ENCODE results near the gene FAM53A. TPM values are rescaled to one million over a fixed set of nuclear protein-coding genes. Genes with fewer than 3 reads are reported as not detected.
A peak's percentile ranks its signal among the peaks of the same experiment; 100 is the strongest.

The FAM53A gene
- total and polyA plus RNA-seq, 5 donors from 2014 or later, result 0.76 to 3.6 (median 1.8) TPM

DNA sequence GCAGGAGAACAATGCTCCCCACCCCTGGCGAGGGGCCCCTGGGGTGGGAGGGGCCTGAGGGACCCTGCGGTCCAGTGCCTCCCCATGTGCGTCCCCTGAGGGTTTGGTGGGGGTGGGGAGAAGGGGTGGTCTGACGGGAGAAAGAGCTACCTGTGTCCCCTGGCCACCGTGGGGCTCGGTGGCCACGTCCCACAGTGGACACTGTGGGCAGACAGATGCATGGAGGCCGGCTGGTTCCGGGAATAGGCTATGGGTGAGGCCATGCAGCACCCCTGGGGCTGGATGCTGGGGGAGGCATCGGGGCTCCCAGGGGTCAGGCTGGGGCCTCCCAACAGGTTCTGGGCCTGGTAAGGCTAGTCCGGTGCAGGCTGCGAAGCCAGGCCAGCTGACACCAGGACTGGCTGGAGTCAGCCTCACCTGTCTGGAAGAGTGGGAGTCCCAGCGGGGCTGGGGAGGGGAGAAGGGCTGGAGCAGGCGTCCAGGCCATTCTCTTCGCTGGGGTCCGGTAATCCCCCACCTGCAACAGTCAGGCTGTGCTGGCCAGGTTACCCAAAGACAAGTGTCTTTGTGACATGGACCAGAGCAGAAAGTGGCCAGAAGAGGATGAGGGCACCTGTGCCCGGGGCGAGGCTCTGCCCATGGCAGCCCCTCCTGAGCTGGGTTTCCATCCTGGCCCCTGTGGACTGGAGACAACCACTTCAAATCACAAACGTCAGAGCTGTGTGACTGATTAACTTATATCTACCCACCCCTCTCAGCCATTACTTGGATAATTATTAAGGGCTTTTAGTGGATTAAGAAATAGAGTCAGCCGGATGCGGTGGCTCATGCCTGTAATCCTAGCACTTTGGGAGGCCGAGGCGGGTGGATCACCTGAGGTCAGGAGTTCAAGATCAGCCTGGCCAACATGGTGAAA is 1.4 kb upstream of the FAM53A start:
- Mint-ChIP-seq H3K4me1 (peaks cover 6 to 17% (median 9%) of the 10 kb centered on the region in 4 donors), H3K9me3 (no peaks in the 10 kb centered on the region), H3K4me3 (peak overlapping the region in 1 of 4 donors; percentile 26), H3K27me3 (no peaks in the 10 kb centered on the region), H3K36me3 (peaks cover 1% of the 10 kb centered on the region), H3K27ac (no peak overlapping the region)
- H3K36me3 ChIP-seq (ENCODE audit: control insufficient read depth, insufficient read depth, low read length), result no peaks in the 10 kb centered on the region
- DNase-seq (no peak), ATAC-seq (ENCODE audit: low read depth in 2 of 2) (no peak)
- H3K4me3 ChIP-seq (ENCODE audit: low read depth, low read length), result no peak overlapping the region
- H3K4me1 ChIP-seq (ENCODE audit: control insufficient read depth, insufficient read depth, low read length, poor library complexity, severe bottlenecking), result peaks cover 18% of the 10 kb centered on the region
- H3K27ac ChIP-seq (ENCODE audit: insufficient read depth, low read length, poor library complexity, severe bottlenecking), result no peak overlapping the region
- H3K27me3 ChIP-seq (ENCODE audit: control insufficient read depth, insufficient read depth, low read length), result no peaks in the 10 kb centered on the region
- no peaks in the 10 kb centered on the region for H3K9me3 ChIP-seq (ENCODE audit: control insufficient read depth in 2 of 2, low read length in 2 of 2)

DNA sequence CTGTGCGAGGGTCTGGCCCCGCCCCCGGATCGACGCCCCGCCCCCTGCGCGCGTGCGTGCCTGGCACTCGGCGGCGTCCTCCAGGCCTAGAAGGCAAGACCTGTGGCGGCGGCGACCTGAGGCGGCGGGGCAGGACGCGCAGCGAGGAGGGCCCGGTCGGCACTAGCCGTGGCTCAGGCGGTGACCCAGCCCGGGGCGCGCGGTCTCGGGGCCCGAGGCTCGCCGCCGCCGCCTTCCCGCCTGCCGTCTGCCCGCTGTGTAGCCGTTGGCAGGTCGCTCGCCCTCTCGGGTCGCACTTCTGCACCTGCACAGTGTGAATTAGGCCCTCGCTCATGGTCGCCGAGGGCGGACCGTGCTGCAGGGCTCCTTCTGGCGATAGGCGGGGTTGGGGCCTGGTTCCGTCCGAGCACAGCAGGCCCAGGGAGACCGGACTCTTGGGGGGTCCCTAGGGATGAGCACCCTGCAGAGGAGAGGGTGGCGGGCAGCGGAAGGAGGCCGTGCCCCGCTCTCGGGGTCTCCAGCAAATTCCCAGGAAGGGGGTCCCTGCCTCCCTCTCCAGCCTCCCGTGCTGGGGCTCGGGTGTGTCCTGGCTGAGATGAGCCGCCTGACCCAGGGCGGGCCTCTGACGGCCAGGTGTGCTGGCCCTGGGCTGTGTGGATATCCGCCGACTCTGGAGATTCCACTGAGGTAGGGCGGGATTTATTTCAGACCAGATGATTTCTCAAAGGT is 557 bp upstream of the FAM53A start:
- Histone ChIP-seq H3K4me3 (ENCODE audit: low read depth, low read length) (no peak overlapping the region), H3K9me3 (ENCODE audit: control insufficient read depth in 2 of 2, low read length in 2 of 2) (no peaks in the 10 kb centered on the region), H3K27ac (ENCODE audit: insufficient read depth, low read length, poor library complexity, severe bottlenecking) (no peak overlapping the region), H3K4me1 (ENCODE audit: control insufficient read depth, insufficient read depth, low read length, poor library complexity, severe bottlenecking) (peaks cover 18% of the 10 kb centered on the region), H3K36me3 (ENCODE audit: control insufficient read depth, insufficient read depth, low read length) (no peaks in the 10 kb centered on the region), H3K27me3 (ENCODE audit: control insufficient read depth, insufficient read depth, low read length) (no peaks in the 10 kb centered on the region)
- ATAC-seq (ENCODE audit: low read depth in 2 of 2), result no peak
- H3K9me3 Mint-ChIP-seq, result no peaks in the 10 kb centered on the region
- H3K27me3 Mint-ChIP-seq, result no peaks in the 10 kb centered on the region
- H3K27ac Mint-ChIP-seq, result no peak overlapping the region
- H3K36me3 Mint-ChIP-seq, result no peaks in the 10 kb centered on the region
- H3K4me3 Mint-ChIP-seq, result peak overlapping the region in 3 of 4 donors; percentile 47 to 79 (median 73)
- DNase-seq, result no peak
- peaks cover 6 to 17% (median 9%) of the 10 kb centered on the region in 4 donors for H3K4me1 Mint-ChIP-seq

DNA sequence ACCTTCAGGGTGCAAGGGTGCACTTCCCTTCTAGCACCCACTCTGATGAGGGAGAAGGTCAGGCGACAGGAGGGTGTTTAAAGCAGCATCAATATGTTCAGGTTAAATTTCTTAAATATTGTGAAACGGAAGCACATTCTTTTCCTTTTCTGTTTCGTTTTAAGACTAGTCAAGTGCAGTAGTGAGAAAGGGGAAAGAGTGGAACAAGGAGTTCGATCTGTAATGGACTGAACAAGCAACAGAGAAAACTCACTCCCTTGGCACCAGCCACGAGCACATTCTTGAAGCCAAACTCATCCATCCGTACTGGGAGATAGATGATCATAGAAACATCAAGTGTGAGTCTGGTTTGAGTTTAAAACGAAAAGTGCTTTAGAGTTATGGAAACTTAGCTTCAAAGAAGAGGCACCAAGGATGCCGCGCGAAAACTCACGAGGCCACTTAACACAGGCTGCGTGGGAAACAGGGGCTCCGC is 815 bp downstream of the FAM53A start:
- ATAC-seq (ENCODE audit: low read depth in 2 of 2) (no peak), DNase-seq (peak in 1 of 3 donors; percentile 48)
- Histone ChIP-seq H3K9me3 (ENCODE audit: control insufficient read depth in 2 of 2, low read length in 2 of 2) (no peaks in the 10 kb centered on the region), H3K27me3 (ENCODE audit: control insufficient read depth, insufficient read depth, low read length) (no peaks in the 10 kb centered on the region), H3K36me3 (ENCODE audit: control insufficient read depth, insufficient read depth, low read length) (no peaks in the 10 kb centered on the region), H3K4me3 (ENCODE audit: low read depth, low read length) (peak overlapping the region; percentile 90), H3K27ac (ENCODE audit: insufficient read depth, low read length, poor library complexity, severe bottlenecking) (peak overlapping the region; percentile 57), H3K4me1 (ENCODE audit: control insufficient read depth, insufficient read depth, low read length, poor library complexity, severe bottlenecking) (peaks cover 18% of the 10 kb centered on the region)
- no peaks in the 10 kb centered on the region for H3K27me3 Mint-ChIP-seq
- peak overlapping the region; percentile 91 to 96 (median 92) for H3K4me3 Mint-ChIP-seq
- H3K36me3 Mint-ChIP-seq, result no peaks in the 10 kb centered on the region
- peak overlapping the region; percentile 63 to 95 (median 79) for H3K27ac Mint-ChIP-seq
- H3K9me3 Mint-ChIP-seq, result no peaks in the 10 kb centered on the region
- H3K4me1 Mint-ChIP-seq, result peaks cover 6 to 17% (median 9%) of the 10 kb centered on the region in 4 donors

DNA sequence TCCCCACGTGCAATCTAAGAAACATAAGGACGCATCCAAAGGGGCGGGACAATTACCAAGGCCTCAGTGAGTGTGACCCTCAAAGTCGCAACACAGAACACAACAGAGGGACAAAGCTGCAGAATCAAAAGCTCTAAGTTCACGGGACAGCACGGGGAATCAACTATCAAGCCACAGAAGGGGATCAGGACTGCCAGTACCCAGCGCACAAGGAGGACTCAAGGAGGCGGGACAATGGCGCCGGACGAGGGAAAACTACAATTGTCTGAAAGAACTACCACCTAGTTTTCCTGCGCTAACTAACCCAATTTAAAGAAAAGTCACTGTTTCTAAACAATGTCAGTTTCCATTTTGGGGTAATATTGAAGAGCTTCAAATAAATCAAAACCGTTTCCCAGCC is 1.3 kb downstream of the FAM53A start:
- H3K27me3 Mint-ChIP-seq, result no peaks in the 10 kb centered on the region
- peak overlapping the region in 2 of 3 donors; percentile 79 to 95 for H3K27ac Mint-ChIP-seq
- DNase-seq (no peak), ATAC-seq (ENCODE audit: low read depth in 2 of 2) (no peak)
- Histone ChIP-seq H3K4me3 (ENCODE audit: low read depth, low read length) (peak overlapping the region; percentile 90), H3K4me1 (ENCODE audit: control insufficient read depth, insufficient read depth, low read length, poor library complexity, severe bottlenecking) (peaks cover 18% of the 10 kb centered on the region), H3K27me3 (ENCODE audit: control insufficient read depth, insufficient read depth, low read length) (no peaks in the 10 kb centered on the region), H3K36me3 (ENCODE audit: control insufficient read depth, insufficient read depth, low read length) (no peaks in the 10 kb centered on the region), H3K9me3 (ENCODE audit: control insufficient read depth in 2 of 2, low read length in 2 of 2) (no peaks in the 10 kb centered on the region), H3K27ac (ENCODE audit: insufficient read depth, low read length, poor library complexity, severe bottlenecking) (peak overlapping the region; percentile 57)
- H3K4me3 Mint-ChIP-seq, result peak overlapping the region; percentile 91 to 96 (median 92)
- no peaks in the 10 kb centered on the region for H3K9me3 Mint-ChIP-seq
- H3K4me1 Mint-ChIP-seq, result peaks cover 6 to 17% (median 9%) of the 10 kb centered on the region in 4 donors
- no peaks in the 10 kb centered on the region for H3K36me3 Mint-ChIP-seq

DNA sequence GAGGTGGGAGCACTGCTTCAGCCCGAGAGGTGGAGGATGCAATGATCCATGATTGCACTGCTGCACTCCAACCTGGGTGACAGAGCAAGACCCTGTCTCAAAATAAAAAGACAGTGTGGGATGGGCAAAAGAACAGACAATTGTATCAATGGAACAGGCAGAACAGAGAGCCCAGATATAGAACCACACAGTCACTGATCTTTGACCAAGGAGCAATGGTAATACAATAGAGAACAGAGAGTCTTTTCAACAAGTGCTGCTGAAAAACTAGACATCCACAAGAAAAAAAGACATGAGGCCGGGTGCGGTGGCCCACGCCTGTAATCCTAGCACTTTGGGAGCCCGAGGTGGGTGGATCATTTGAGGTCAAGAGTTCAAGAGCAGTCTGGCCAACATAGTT is 5.9 kb downstream of the FAM53A start:
- Histone ChIP-seq H3K27ac (ENCODE audit: insufficient read depth, low read length, poor library complexity, severe bottlenecking) (no peak overlapping the region), H3K4me1 (ENCODE audit: control insufficient read depth, insufficient read depth, low read length, poor library complexity, severe bottlenecking) (peaks cover 6% of the 10 kb centered on the region), H3K27me3 (ENCODE audit: control insufficient read depth, insufficient read depth, low read length) (no peaks in the 10 kb centered on the region), H3K36me3 (ENCODE audit: control insufficient read depth, insufficient read depth, low read length) (no peaks in the 10 kb centered on the region), H3K4me3 (ENCODE audit: low read depth, low read length) (no peak overlapping the region), H3K9me3 (ENCODE audit: control insufficient read depth in 2 of 2, low read length in 2 of 2) (no peaks in the 10 kb centered on the region)
- Mint-ChIP-seq H3K27me3 (no peaks in the 10 kb centered on the region), H3K4me1 (peaks cover 2 to 10% (median 6%) of the 10 kb centered on the region in 4 donors), H3K27ac (no peak overlapping the region), H3K9me3 (no peaks in the 10 kb centered on the region), H3K36me3 (peaks cover 4% of the 10 kb centered on the region), H3K4me3 (no peak overlapping the region)
- no peak for DNase-seq
- ATAC-seq (ENCODE audit: low read depth in 2 of 2), result no peak

DNA sequence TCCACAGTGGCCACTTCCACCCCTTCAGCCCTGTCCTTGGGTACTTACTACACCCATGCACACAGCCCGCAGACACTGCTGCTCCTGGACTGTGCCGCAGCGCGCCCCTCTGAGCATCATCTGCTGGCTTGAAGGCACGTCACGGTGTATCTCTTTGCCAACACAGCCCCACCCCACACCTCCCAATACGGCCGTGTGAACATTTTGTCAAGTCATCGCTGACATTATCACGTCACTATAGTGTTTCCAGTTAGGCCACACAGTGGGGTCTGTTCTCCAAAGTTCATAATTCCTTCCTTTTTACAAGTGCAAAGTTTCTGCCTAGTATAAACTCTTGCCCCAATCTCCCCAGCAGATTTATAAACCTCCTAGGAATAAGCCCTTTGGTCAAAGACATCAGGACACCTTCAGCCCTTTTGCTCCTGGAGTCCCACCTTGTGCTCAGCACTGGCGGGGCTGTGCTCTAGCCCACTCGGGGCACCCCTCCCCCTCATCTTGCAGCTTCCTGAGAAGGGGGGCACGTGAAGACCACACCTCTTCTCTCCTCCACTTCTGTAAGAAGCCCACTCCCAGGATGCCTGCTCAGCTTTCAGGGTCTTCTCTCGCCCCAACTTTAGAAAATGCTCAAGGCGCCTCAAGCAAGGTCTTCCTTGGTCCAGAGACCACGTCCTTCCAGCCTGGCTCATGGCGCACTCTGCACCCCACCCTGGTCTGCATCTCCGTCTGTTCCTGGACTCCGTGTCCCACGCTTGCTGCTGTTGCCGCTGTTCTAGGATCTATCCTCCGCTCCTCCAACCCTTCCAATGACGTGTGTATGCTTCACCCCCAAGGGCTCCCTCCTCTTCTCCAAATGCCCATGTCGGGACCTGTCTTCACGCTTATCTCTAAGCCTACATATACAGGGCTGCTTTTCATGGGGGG is 7.2 kb downstream of the FAM53A start:
- H3K27ac Mint-ChIP-seq, result no peak overlapping the region
- ATAC-seq (ENCODE audit: low read depth in 2 of 2) (no peak), DNase-seq (no peak)
- H3K4me1 ChIP-seq (ENCODE audit: control insufficient read depth, insufficient read depth, low read length, poor library complexity, severe bottlenecking), result no peaks in the 10 kb centered on the region
- no peaks in the 10 kb centered on the region for H3K27me3 Mint-ChIP-seq
- no peak overlapping the region for H3K4me3 ChIP-seq (ENCODE audit: low read depth, low read length)
- no peaks in the 10 kb centered on the region for H3K9me3 ChIP-seq (ENCODE audit: control insufficient read depth in 2 of 2, low read length in 2 of 2)
- no peak overlapping the region for H3K4me3 Mint-ChIP-seq
- H3K4me1 Mint-ChIP-seq, result peaks cover 0 to 2% (median 0%) of the 10 kb centered on the region in 4 donors
- no peak overlapping the region for H3K27ac ChIP-seq (ENCODE audit: insufficient read depth, low read length, poor library complexity, severe bottlenecking)
- H3K36me3 ChIP-seq (ENCODE audit: control insufficient read depth, insufficient read depth, low read length), result no peaks in the 10 kb centered on the region
- peaks cover 4% of the 10 kb centered on the region for H3K36me3 Mint-ChIP-seq
- H3K27me3 ChIP-seq (ENCODE audit: control insufficient read depth, insufficient read depth, low read length), result no peaks in the 10 kb centered on the region
- no peaks in the 10 kb centered on the region for H3K9me3 Mint-ChIP-seq

DNA sequence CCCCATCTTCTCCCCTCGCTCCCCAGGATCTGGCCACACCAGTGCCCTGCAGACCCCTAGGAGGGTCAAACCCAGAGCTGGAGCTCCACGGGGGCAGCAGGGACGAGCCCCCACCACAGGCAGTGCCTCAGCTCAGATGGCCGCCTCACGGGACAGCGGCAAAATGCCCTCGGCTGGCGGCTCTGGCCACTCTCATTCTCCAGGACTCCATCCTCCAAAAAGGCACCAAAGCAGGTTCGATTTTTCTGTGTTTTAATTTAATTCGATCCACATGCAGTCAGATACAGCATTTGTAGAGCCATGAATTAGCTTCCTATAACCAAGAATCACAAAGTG is 8.3 kb downstream of the FAM53A start:
- Histone ChIP-seq H3K36me3 (ENCODE audit: control insufficient read depth, insufficient read depth, low read length) (no peaks in the 10 kb centered on the region), H3K9me3 (ENCODE audit: control insufficient read depth in 2 of 2, low read length in 2 of 2) (no peaks in the 10 kb centered on the region), H3K27me3 (ENCODE audit: control insufficient read depth, insufficient read depth, low read length) (no peaks in the 10 kb centered on the region), H3K27ac (ENCODE audit: insufficient read depth, low read length, poor library complexity, severe bottlenecking) (no peak overlapping the region), H3K4me3 (ENCODE audit: low read depth, low read length) (no peak overlapping the region), H3K4me1 (ENCODE audit: control insufficient read depth, insufficient read depth, low read length, poor library complexity, severe bottlenecking) (no peaks in the 10 kb centered on the region)
- no peaks in the 10 kb centered on the region for H3K27me3 Mint-ChIP-seq
- DNase-seq (no peak), ATAC-seq (ENCODE audit: low read depth in 2 of 2) (no peak)
- H3K36me3 Mint-ChIP-seq, result peaks cover 4% of the 10 kb centered on the region
- H3K4me1 Mint-ChIP-seq, result no peaks in the 10 kb centered on the region
- H3K9me3 Mint-ChIP-seq, result no peaks in the 10 kb centered on the region
- H3K4me3 Mint-ChIP-seq, result no peak overlapping the region
- H3K27ac Mint-ChIP-seq, result no peak overlapping the region

Measured in CD4-positive, CD25-positive, alpha-beta regulatory T cell (primary cell).